Measurements from ENCODE around the gene HDLBP. TPM values are rescaled to one million over a fixed set of nuclear protein-coding genes. Genes with fewer than 3 reads are reported as not detected.

The HDLBP gene
- total and polyA plus RNA-seq, 2 experiments from 2014 or later = 230 to 306 TPM

GRCh38 chr2:241309684-241310117 lies 5.8 kb downstream of the HDLBP start (continued):
- TF ChIP-seq ZNF114 (CRISPR knock-in tag; IDR thresholded peaks at IDR 0.05) (no peak), CREB1 (CRISPR knock-in tag; IDR thresholded peaks at IDR 0.05; ENCODE audit: low read depth) (no peak), JUNB (IDR thresholded peaks at IDR 0.05; ENCODE audit: unreplicated experiment) (no peak), POLR2AphosphoS5 (IDR thresholded peaks at IDR 0.05; ENCODE audit: low read depth) (no peak), NANOG (IDR thresholded peaks at IDR 0.05; ENCODE audit: borderline replicate concordance) (no peak), EZH2 (IDR thresholded peaks at IDR 0.05; ENCODE audit: low read depth, unreplicated experiment) (no peak), EZH2phosphoT487 (IDR thresholded peaks at IDR 0.05; ENCODE audit: unreplicated experiment) (no peak), ZNF331 (CRISPR knock-in tag; IDR thresholded peaks at IDR 0.05; ENCODE audit: low read depth) (no peak)
- TF ChIP-seq, protein P1, sequence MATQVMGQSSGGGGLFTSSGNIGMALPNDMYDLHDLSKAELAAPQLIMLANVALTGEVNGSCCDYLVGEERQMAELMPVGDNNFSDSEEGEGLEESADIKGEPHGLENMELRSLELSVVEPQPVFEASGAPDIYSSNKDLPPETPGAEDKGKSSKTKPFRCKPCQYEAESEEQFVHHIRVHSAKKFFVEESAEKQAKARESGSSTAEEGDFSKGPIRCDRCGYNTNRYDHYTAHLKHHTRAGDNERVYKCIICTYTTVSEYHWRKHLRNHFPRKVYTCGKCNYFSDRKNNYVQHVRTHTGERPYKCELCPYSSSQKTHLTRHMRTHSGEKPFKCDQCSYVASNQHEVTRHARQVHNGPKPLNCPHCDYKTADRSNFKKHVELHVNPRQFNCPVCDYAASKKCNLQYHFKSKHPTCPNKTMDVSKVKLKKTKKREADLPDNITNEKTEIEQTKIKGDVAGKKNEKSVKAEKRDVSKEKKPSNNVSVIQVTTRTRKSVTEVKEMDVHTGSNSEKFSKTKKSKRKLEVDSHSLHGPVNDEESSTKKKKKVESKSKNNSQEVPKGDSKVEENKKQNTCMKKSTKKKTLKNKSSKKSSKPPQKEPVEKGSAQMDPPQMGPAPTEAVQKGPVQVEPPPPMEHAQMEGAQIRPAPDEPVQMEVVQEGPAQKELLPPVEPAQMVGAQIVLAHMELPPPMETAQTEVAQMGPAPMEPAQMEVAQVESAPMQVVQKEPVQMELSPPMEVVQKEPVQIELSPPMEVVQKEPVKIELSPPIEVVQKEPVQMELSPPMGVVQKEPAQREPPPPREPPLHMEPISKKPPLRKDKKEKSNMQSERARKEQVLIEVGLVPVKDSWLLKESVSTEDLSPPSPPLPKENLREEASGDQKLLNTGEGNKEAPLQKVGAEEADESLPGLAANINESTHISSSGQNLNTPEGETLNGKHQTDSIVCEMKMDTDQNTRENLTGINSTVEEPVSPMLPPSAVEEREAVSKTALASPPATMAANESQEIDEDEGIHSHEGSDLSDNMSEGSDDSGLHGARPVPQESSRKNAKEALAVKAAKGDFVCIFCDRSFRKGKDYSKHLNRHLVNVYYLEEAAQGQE (IDR thresholded peaks at IDR 0.05; ENCODE audit: unreplicated experiment) = no peak
- TF ChIP-seq, protein P2, sequence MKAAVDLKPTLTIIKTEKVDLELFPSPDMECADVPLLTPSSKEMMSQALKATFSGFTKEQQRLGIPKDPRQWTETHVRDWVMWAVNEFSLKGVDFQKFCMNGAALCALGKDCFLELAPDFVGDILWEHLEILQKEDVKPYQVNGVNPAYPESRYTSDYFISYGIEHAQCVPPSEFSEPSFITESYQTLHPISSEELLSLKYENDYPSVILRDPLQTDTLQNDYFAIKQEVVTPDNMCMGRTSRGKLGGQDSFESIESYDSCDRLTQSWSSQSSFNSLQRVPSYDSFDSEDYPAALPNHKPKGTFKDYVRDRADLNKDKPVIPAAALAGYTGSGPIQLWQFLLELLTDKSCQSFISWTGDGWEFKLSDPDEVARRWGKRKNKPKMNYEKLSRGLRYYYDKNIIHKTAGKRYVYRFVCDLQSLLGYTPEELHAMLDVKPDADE (IDR thresholded peaks at IDR 0.05) = no peak

DNA sequence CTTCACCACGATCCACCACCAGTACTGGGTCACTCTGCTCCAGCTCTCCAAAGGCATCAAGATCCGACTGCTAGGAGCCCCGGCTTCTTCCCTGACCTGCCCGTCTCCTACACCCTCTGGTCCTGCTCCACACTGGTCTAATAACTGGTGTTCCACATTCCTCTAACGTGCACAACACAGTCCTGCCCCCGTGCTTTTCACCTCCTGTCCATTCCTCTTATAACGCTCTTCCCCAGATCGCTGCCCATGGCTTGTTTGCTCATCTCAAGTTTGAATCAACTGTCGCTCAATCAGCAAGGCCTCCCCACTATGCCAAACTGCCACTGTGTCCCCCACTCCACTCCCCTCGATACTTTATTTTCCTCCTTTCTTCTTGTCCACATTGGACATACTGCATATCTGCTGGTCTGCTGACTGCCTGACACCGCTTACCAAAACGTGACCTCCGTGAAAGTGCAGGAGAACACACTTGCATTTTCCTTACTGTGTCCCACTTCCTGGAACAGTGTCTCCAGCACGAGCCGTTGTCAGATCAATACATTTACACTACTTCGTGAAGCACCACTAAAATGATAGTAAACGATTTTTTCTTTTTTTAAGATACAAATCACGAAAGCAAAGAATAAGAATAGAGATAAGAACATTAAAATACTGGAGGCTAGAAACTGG lies 6.5 kb downstream of the HDLBP start:
- Mint-ChIP-seq H3K4me1 (peaks cover 51% of the 10 kb centered on the region), H3K9me3 (no peaks in the 10 kb centered on the region), H3K36me3 (ENCODE audit: low read depth) (no peaks in the 10 kb centered on the region), H3K27ac (peak overlapping the region; percentile 60), H3K4me3 (no peak overlapping the region; the same call in 2 of the 3 replicates), H3K27me3 (ENCODE audit: insufficient read depth, low read depth, poor library complexity) (peaks cover 6% of the 10 kb centered on the region)
- ATAC-seq (no peak), DNase-seq (ENCODE audit: low spot score) (no peak)
- TF ChIP-seq EZH2phosphoT487 (IDR thresholded peaks at IDR 0.05; ENCODE audit: unreplicated experiment) (no peak), STAT1 (IDR thresholded peaks at IDR 0.05; ENCODE audit: unreplicated experiment) (no peak)
- peaks cover 19% of the 10 kb centered on the region for H3K4me1 ChIP-seq (ENCODE audit: insufficient read depth)
- H3K36me3 ChIP-seq (ENCODE audit: insufficient read depth) = no peaks in the 10 kb centered on the region
- H3K27ac ChIP-seq (ENCODE audit: low read depth) = peak overlapping the region; percentile 21; the same call in 1 of the 2 replicates
- no peaks in the 10 kb centered on the region for H3K9me2 ChIP-seq (ENCODE audit: insufficient read depth)
- no peaks in the 10 kb centered on the region for H3K27me3 ChIP-seq (ENCODE audit: insufficient read depth)
- peaks cover 100% of the 10 kb centered on the region for H3K79me2 ChIP-seq (replicated peaks; ENCODE audit: insufficient read depth)
- no peak overlapping the region for H3K4me2 ChIP-seq
- no peaks in the 10 kb centered on the region for H3F3A ChIP-seq (replicated peaks; ENCODE audit: low read depth)
- H4K20me1 ChIP-seq (replicated peaks; ENCODE audit: insufficient read depth) = peaks cover 45% of the 10 kb centered on the region
- no peak overlapping the region for H2AFZ ChIP-seq
- H3K4me3 ChIP-seq = no peak overlapping the region
